GM12878 (cell line): ENCODE measurements around the gene LRRC8B. TPM values are rescaled to one million over a fixed set of nuclear protein-coding genes. Genes with fewer than 3 reads are reported as not detected.

ENCODE experiments used
- BCLAF1 ChIP-seq: fragments of 450-650 bp; IDR thresholded peaks from 2 replicates; pipeline ENCODE4 v1.6.1; 2017; ENCODE audit warnings: antibody characterized with exemption, mild to moderate bottlenecking, moderate library complexity
- CHD1 ChIP-seq: IDR thresholded peaks from 2 replicates; pipeline ENCODE4 v1.6.1; 2012; ENCODE audit warnings: low read depth, low read length, improper control_type of control experiment
- DPF2 ChIP-seq: fragments of 450-650 bp; IDR thresholded peaks from 2 replicates; pipeline ENCODE4 v1.6.1; 2017; ENCODE audit warnings: mild to moderate bottlenecking
- E4F1 ChIP-seq: fragments of 450-650 bp; IDR thresholded peaks from 2 replicates; pipeline ENCODE4 v1.6.1; 2018; ENCODE audit warnings: borderline replicate concordance, mild to moderate bottlenecking; ENCODE audit not compliant: partially characterized antibody
- EP300 ChIP-seq, 2 experiments: fragments of 150-350 bp in 1 of 2; IDR thresholded peaks; 2 replicates each; pipeline ENCODE4 v1.6.1; 2011 to 2012; ENCODE audit warnings: low read depth in 2 of 2, low read length in 2 of 2, borderline replicate concordance in 1 of 2, improper control_type of control experiment in 1 of 2, inconsistent platforms in 1 of 2; ENCODE audit not compliant: control insufficient read depth in 1 of 2
- ESRRA ChIP-seq: IDR thresholded peaks from 2 replicates; pipeline ENCODE4 v1.6.1; 2012; ENCODE audit warnings: mild to moderate bottlenecking, low read length, improper control_type of control experiment
- ETV6 ChIP-seq, 2 experiments: fragments of 450-650 bp in 1 of 2; IDR thresholded peaks in 1 of 2; conservative IDR thresholded peaks in 1 of 2; 2 replicates each; pipeline ENCODE4 v1.6.1; 2014; ENCODE audit warnings: antibody characterized with exemption in 1 of 2, borderline replicate concordance in 1 of 2, low read depth in 1 of 2, mild to moderate bottlenecking in 1 of 2, moderate library complexity in 1 of 2
- FOXM1 ChIP-seq: IDR thresholded peaks from 2 replicates; pipeline ENCODE4 v1.6.1; 2012; ENCODE audit warnings: low read depth, mild to moderate bottlenecking, inconsistent platforms, low read length, moderate library complexity
- GATAD2B ChIP-seq: fragments of 450-650 bp; conservative IDR thresholded peaks from 2 replicates; pipeline ENCODE4 v1.6.1; 2017; ENCODE audit warnings: low read depth, mild to moderate bottlenecking, moderate library complexity
- IKZF1 ChIP-seq: fragments of 450-650 bp; conservative IDR thresholded peaks from 2 replicates; pipeline ENCODE4 v1.6.1; 2017; ENCODE audit warnings: antibody characterized with exemption, mild to moderate bottlenecking
- JUNB ChIP-seq: IDR thresholded peaks from 2 replicates; pipeline ENCODE4 v1.6.1; 2016; ENCODE audit warnings: antibody characterized with exemption, mild to moderate bottlenecking
- LARP7 ChIP-seq: fragments of 450-650 bp; IDR thresholded peaks from 2 replicates; pipeline ENCODE4 v1.6.1; 2017; ENCODE audit warnings: mild to moderate bottlenecking
- NFYA ChIP-seq: IDR thresholded peaks from 2 replicates; pipeline ENCODE4 v1.6.1; 2011; ENCODE audit warnings: low read depth, mild to moderate bottlenecking, low read length, improper control_type of control experiment, borderline replicate concordance
- POLR2AphosphoS5 ChIP-seq: IDR thresholded peaks from 2 replicates; pipeline ENCODE4 v1.6.1; 2011; ENCODE audit warnings: mild to moderate bottlenecking, low read length, inconsistent platforms
- RUNX3 ChIP-seq: IDR thresholded peaks from 2 replicates; pipeline ENCODE4 v1.6.1; 2012; ENCODE audit warnings: low read length, inconsistent platforms
- SUZ12 ChIP-seq: fragments of 200-600 bp; sonication (generic); IDR thresholded peaks from one replicate; pipeline ENCODE4 v1.6.1; 2018; ENCODE audit warnings: antibody characterized with exemption, mild to moderate bottlenecking; ENCODE audit not compliant: unreplicated experiment
- polyA plus RNA-seq, 11 experiments: library from polyadenylated mRNA; depleted of rRNA in 4 of 11; unstranded in 6 of 11; stranded (reverse) in 5 of 11; fragments of >200 nt; fragmentation: Nextera tagmentation in 4 of 11; fragmentation: Illumina TruSeq in 1 of 11; extraction: Ambion mirVana in 4 of 11; extraction: Trizol in 1 of 11; gene quantifications; 1 replicate in 1 of 11; 2 replicates in 10 of 11; pipeline versions ENCODE4 v1.2.1 to v1.2.3, GENCODE V29; 2011 to 2016; ENCODE audit warnings: inconsistent platforms in 2 of 11, missing spikeins in 2 of 11, low read depth in 1 of 11
- total RNA-seq, 4 experiments: library from RNA; depleted of rRNA in 3 of 4; stranded (reverse); fragments of >200 nt in 3 of 4; fragmentation: Illumina TruSeq in 1 of 4; extraction: Trizol in 1 of 4; gene quantifications; 2 replicates each; pipeline versions ENCODE4 v1.2.1 to v1.2.3, GENCODE V29; 2013 to 2021

LRRC8B gene
- total and polyA plus RNA-seq, 10 of the 15 experiments (the other 5 are each of a cell fraction or from before 2014, with no cell fraction given) = 1.3 to 9.2 (median 5.4) TPM

GRCh38 chr1:89633248-89633799 is 108.7 kb downstream of the LRRC8B start (continued):
- TF ChIP-seq FOXM1 (no peak), DPF2 (0 out of 2 replicates have a peak, but pooled peaks have one; percentile 8), NFYA (no peak), LARP7 (peak; percentile 3), GATAD2B (peak; percentile 5; the same call in 1 of the 2 replicates), RUNX3 (0 out of 2 replicates have a peak, but pooled peaks have one; percentile 10), POLR2AphosphoS5 (peak; percentile 44; the same call in 1 of the 2 replicates), BCLAF1 (peak; percentile 2; the same call in 1 of the 2 replicates), CHD1 (0 out of 2 replicates have a peak, but pooled peaks have one; percentile 39), IKZF1 (peak; percentile 9; the same call in 1 of the 2 replicates), ETV6 (conservative IDR thresholded peaks at IDR 0.05 in 1 of 2, IDR thresholded peaks at IDR 0.05 in 1 of 2; ENCODE audit: borderline replicate concordance in 1 of 2, low read depth in 1 of 2) (0 out of 4 replicates have a peak, but pooled peaks of 1 of the 2 experiments have one; percentile 9), SUZ12 (no peak), EP300 (IDR thresholded peaks at IDR 0.05; ENCODE audit: borderline replicate concordance in 1 of 2, control insufficient read depth in 1 of 2, low read depth in 2 of 2, low read length in 2 of 2) (0 out of 4 replicates have a peak, but pooled peaks of 1 of the 2 experiments have one; percentile 22), JUNB (no peak), E4F1 (no peak), ESRRA (no peak)
- TF ChIP-seq, all 136 proteins: peak for 16
